ENCODE data around the gene CEP152.

CEP152 gene

GRCh38 chr15:48828906-48829305, 18.0 kb upstream of the CEP152 start:
- no peak for DNase-seq (ENCODE audit: low spot score)

GRCh38 chr15:48828471-48828870, 17.6 kb upstream of the CEP152 start:
- no peak for TF ChIP-seq CTCF (IDR thresholded peaks at IDR 0.05; ENCODE audit: extremely low read depth, missing control alignments)
- DNase-seq (ENCODE audit: low spot score): no peak

More at GRCh38 chr15:48828906-48829305, 18.0 kb upstream of the CEP152 start:
- no peak for TF ChIP-seq CTCF (IDR thresholded peaks at IDR 0.05; ENCODE audit: extremely low read depth, missing control alignments)

- TF ChIP-seq CTCF (IDR thresholded peaks at IDR 0.05; ENCODE audit: extremely low read depth, missing control alignments): no peak
- no peak for DNase-seq (ENCODE audit: low spot score)
Measured at GRCh38 chr15:48825075-48825474, 14.2 kb upstream of the CEP152 start.

GRCh38 chr15:48823706-48824105, 12.8 kb upstream of the CEP152 start:
- no peak for TF ChIP-seq CTCF (IDR thresholded peaks at IDR 0.05; ENCODE audit: extremely low read depth, missing control alignments)
- DNase-seq (ENCODE audit: low spot score): no peak

- DNase-seq (ENCODE audit: low spot score): no peak
Measured at GRCh38 chr15:48823237-48823636, 12.4 kb upstream of the CEP152 start.

GRCh38 chr15:48814286-48814685, 3.4 kb upstream of the CEP152 start:
- TF ChIP-seq CTCF (IDR thresholded peaks at IDR 0.05; ENCODE audit: extremely low read depth, missing control alignments): no peak
- DNase-seq (ENCODE audit: low spot score): no peak

More at GRCh38 chr15:48823237-48823636, 12.4 kb upstream of the CEP152 start:
- TF ChIP-seq CTCF (IDR thresholded peaks at IDR 0.05; ENCODE audit: extremely low read depth, missing control alignments): no peak

GRCh38 chr15:48811325-48811958, 573 bp upstream of the CEP152 start:
- no peak for DNase-seq (ENCODE audit: low spot score)

More at GRCh38 chr15:48811325-48811958, 573 bp upstream of the CEP152 start:
- no peak for TF ChIP-seq CTCF (IDR thresholded peaks at IDR 0.05; ENCODE audit: extremely low read depth, missing control alignments)
